ENCODE measurements around the gene SBNO2.
A peak's percentile ranks its signal among the peaks of the same experiment; 100 is the strongest.

SBNO2 gene

GRCh38 chr19:1173845-1174809, at the start of gene SBNO2:
Gene SBNO2 (minus strand): TSS chr19:1174268. CDS start chr19:1154276, 19,992 bp downstream.
- DNase-seq = peak; percentile 94

GRCh38 chr19:1223018-1223855, 49.2 kb upstream of the SBNO2 start:
- DNase-seq = peak; percentile 67

- DNase-seq = no peak
Observed at GRCh38 chr19:1222394-1222793, 48.3 kb upstream of the SBNO2 start.

GRCh38 chr19:1221904-1222255, 47.8 kb upstream of the SBNO2 start:
- no peak for DNase-seq

GRCh38 chr19:1220976-1221903, 47.2 kb upstream of the SBNO2 start:
- DNase-seq = no peak

GRCh38 chr19:1220477-1220930, 46.4 kb upstream of the SBNO2 start:
- DNase-seq = no peak

GRCh38 chr19:1219786-1220476, 45.9 kb upstream of the SBNO2 start:
- DNase-seq = no peak

- DNase-seq = no peak
Observed at GRCh38 chr19:1218751-1219567, 44.9 kb upstream of the SBNO2 start.

GRCh38 chr19:1217366-1217765, 43.3 kb upstream of the SBNO2 start:
- peak; percentile 68 for DNase-seq

GRCh38 chr19:1216756-1217155, 42.7 kb upstream of the SBNO2 start:
- no peak for DNase-seq

GRCh38 chr19:1214862-1215731, 41.0 kb upstream of the SBNO2 start:
- DNase-seq = no peak

- DNase-seq = no peak
Observed at GRCh38 chr19:1214299-1214861, 40.3 kb upstream of the SBNO2 start.

- peak; percentile 91 for DNase-seq
Observed at GRCh38 chr19:1213391-1214286, 39.6 kb upstream of the SBNO2 start.

- DNase-seq = no peak
Observed at GRCh38 chr19:1211494-1212234, 37.6 kb upstream of the SBNO2 start.

GRCh38 chr19:1210227-1210538, 36.1 kb upstream of the SBNO2 start:
- no peak for DNase-seq

GRCh38 chr19:1208830-1209229, 34.8 kb upstream of the SBNO2 start:
- peak; percentile 53 for DNase-seq

GRCh38 chr19:1206864-1207450, 32.9 kb upstream of the SBNO2 start:
- no peak for DNase-seq

All from hematopoietic multipotent progenitor cell treated with erythropoietin and hydrocortisone succinate and interleukin-3 and kit ligand, for 4 days (in vitro differentiated cells).